ENCODE data around the gene EGFL7.
A peak's percentile ranks its signal among the peaks of the same experiment; 100 is the strongest.
"Not testable (repeated sequence)": the region's sequence is repeated elsewhere in the genome, so short reads cannot be mapped to it uniquely, and the experiment has no call there.

EGFL7 gene

GRCh38 chr9:136696502-136696901 lies 33.8 kb downstream of the EGFL7 start:
- no peak for DNase-seq (ENCODE audit: low read depth in 2 of 3, low spot score in 1 of 3)

GRCh38 chr9:136697146-136697820 lies 34.6 kb downstream of the EGFL7 start:
- no peak for DNase-seq (ENCODE audit: low read depth in 2 of 3, low spot score in 1 of 3)

- no peak for DNase-seq (ENCODE audit: low read depth in 2 of 3, low spot score in 1 of 3)
Measured at GRCh38 chr9:136697821-136698526, 35.3 kb downstream of the EGFL7 start.

GRCh38 chr9:136698635-136699246 lies 36.0 kb downstream of the EGFL7 start:
- DNase-seq (ENCODE audit: low read depth in 2 of 3, low spot score in 1 of 3) = no peak

- no peak for DNase-seq (ENCODE audit: low read depth in 2 of 3, low spot score in 1 of 3)
Measured at GRCh38 chr9:136700304-136700703, 37.6 kb downstream of the EGFL7 start.

GRCh38 chr9:136700959-136701667 lies 38.4 kb downstream of the EGFL7 start:
- peak; percentile 60 to 65 (median 65) for DNase-seq (ENCODE audit: low read depth in 2 of 3, low spot score in 1 of 3)

- DNase-seq (ENCODE audit: low read depth in 2 of 3, low spot score in 1 of 3) = no peak
Measured at GRCh38 chr9:136701668-136702053, 38.9 kb downstream of the EGFL7 start.

- no peak for DNase-seq (ENCODE audit: low read depth in 2 of 3, low spot score in 1 of 3)
Measured at GRCh38 chr9:136703276-136703860, 40.7 kb downstream of the EGFL7 start.

- DNase-seq (ENCODE audit: low read depth in 2 of 3, low spot score in 1 of 3) = not testable (repeated sequence)
Measured at GRCh38 chr9:136704741-136705140, 42.0 kb downstream of the EGFL7 start.

GRCh38 chr9:136705564-136705963 lies 42.8 kb downstream of the EGFL7 start:
- DNase-seq (ENCODE audit: low read depth in 2 of 3, low spot score in 1 of 3) = no peak

- no peak for DNase-seq (ENCODE audit: low read depth in 2 of 3, low spot score in 1 of 3)
Measured at GRCh38 chr9:136707011-136707410, 44.3 kb downstream of the EGFL7 start.

- DNase-seq (ENCODE audit: low read depth in 2 of 3, low spot score in 1 of 3) = no peak
Measured at GRCh38 chr9:136707849-136708517, 45.3 kb downstream of the EGFL7 start.

- DNase-seq (ENCODE audit: low read depth in 2 of 3, low spot score in 1 of 3) = no peak
Measured at GRCh38 chr9:136709454-136710109, 46.9 kb downstream of the EGFL7 start.

- no peak for DNase-seq (ENCODE audit: low read depth in 2 of 3, low spot score in 1 of 3)
Measured at GRCh38 chr9:136710543-136710942, 47.8 kb downstream of the EGFL7 start.

GRCh38 chr9:136711219-136711648 lies 48.5 kb downstream of the EGFL7 start:
- DNase-seq (ENCODE audit: low read depth in 2 of 3, low spot score in 1 of 3) = not testable (repeated sequence)

- no peak for DNase-seq (ENCODE audit: low read depth in 2 of 3, low spot score in 1 of 3)
Measured at GRCh38 chr9:136711751-136712689, 49.3 kb downstream of the EGFL7 start, which contains the start of gene DIPK1B. DIPK1B (plus strand) TSS chr9:136712572; CDS start chr9:136712666, 94 bp downstream.

GRCh38 chr9:136712690-136713544 lies 50.2 kb downstream of the EGFL7 start:
- DNase-seq (ENCODE audit: low read depth in 2 of 3, low spot score in 1 of 3) = no peak

- DNase-seq (ENCODE audit: low read depth in 2 of 3, low spot score in 1 of 3) = no peak
Measured at GRCh38 chr9:136713550-136713949, 50.8 kb downstream of the EGFL7 start.

Measured in stimulated activated CD4-positive, alpha-beta T cell treated with anti-CD3 and anti-CD28 coated beads, Interleukin-12 subunit alpha, Interleukin-12 subunit beta, amount 100 ng/mL, for 48 hours (primary cell).